HepG2 (cell line): Measurements from ENCODE around the gene MXRA8. TPM values are rescaled to one million over a fixed set of nuclear protein-coding genes. Genes with fewer than 3 reads are reported as not detected.
A peak's percentile ranks its signal among the peaks of the same experiment; 100 is the strongest.

Experiments
- CBX2 ChIP-seq, 2 experiments: fragments of 200-600 bp in 1 of 2; sonication (generic); formaldehyde crosslinking in 1 of 2; IDR thresholded peaks; 2 replicates each; pipeline versions ENCODE4 v1.7.0 to v1.8.1; 2018 to 2022; ENCODE audit warnings: low read depth in 2 of 2, low read length in 1 of 2, mild to moderate bottlenecking in 1 of 2, missing genetic modification reagents in 1 of 2
- DNMT3B ChIP-seq: conservative IDR thresholded peaks from 2 replicates; pipeline ENCODE4 v1.6.1; 2016; ENCODE audit warnings: missing biosample characterization, control low read depth
- HOXA3 ChIP-seq: sonication (generic); formaldehyde crosslinking; IDR thresholded peaks from 2 replicates; pipeline ENCODE4 v1.5.0; 2020; ENCODE audit warnings: missing genetic modification reagents
- MEIS1 ChIP-seq: sonication (generic); formaldehyde crosslinking; IDR thresholded peaks from 2 replicates; pipeline ENCODE4 v1.9.0; 2021; ENCODE audit warnings: mild to moderate bottlenecking, missing genetic modification reagents, moderate library complexity, borderline replicate concordance
- NFE2 ChIP-seq: sonication (generic); formaldehyde crosslinking; IDR thresholded peaks from 2 replicates; pipeline ENCODE4 v1.4.0; 2020; ENCODE audit warnings: missing genetic modification reagents
- POLR2AphosphoS2 ChIP-seq: IDR thresholded peaks from 2 replicates; pipeline ENCODE4 v1.6.1; 2011; ENCODE audit warnings: low read depth, low read length, improper control_type of control experiment
- RARA ChIP-seq: IDR thresholded peaks from 2 replicates; pipeline ENCODE4 v1.6.1; 2016; ENCODE audit warnings: missing genetic modification reagents, missing compliant biosample characterization
- RFX5 ChIP-seq: IDR thresholded peaks from 2 replicates; pipeline ENCODE4 v1.6.1; 2011; ENCODE audit warnings: low read depth, low read length, improper control_type of control experiment
- SSRP1 ChIP-seq: IDR thresholded peaks from 2 replicates; pipeline ENCODE4 v1.6.1; 2016; ENCODE audit warnings: control low read depth
- SYNCRIP ChIP-seq: fragments of 200-400 bp; formaldehyde crosslinking; IDR thresholded peaks from 2 replicates; pipeline ENCODE4 v1.6.1; 2018; ENCODE audit warnings: mild to moderate bottlenecking, low read depth, low read length; ENCODE audit not compliant: insufficient read depth
- ZBTB7A ChIP-seq: sonication (generic); formaldehyde crosslinking; IDR thresholded peaks from 2 replicates; pipeline ENCODE4 v1.8.0; 2022; ENCODE audit warnings: mild to moderate bottlenecking, missing genetic modification reagents
- ZNF292 ChIP-seq: sonication (generic); formaldehyde crosslinking; IDR thresholded peaks from 2 replicates; pipeline ENCODE4 v1.8.1; 2022; ENCODE audit warnings: mild to moderate bottlenecking, low read depth, missing genetic modification reagents, borderline replicate concordance
- ZNF33B ChIP-seq: sonication (generic); formaldehyde crosslinking; IDR thresholded peaks from 2 replicates; pipeline ENCODE4 v1.5.1; 2020; ENCODE audit warnings: mild to moderate bottlenecking, missing genetic modification reagents
- ZNF441 ChIP-seq: sonication (generic); formaldehyde crosslinking; IDR thresholded peaks from 2 replicates; pipeline ENCODE4 v1.7.0; 2021; ENCODE audit warnings: missing genetic modification reagents, borderline replicate concordance
- ZNF468 ChIP-seq: sonication (generic); formaldehyde crosslinking; IDR thresholded peaks from 2 replicates; pipeline ENCODE4 v1.8.0; 2022; ENCODE audit warnings: mild to moderate bottlenecking, moderate library complexity, missing genetic modification reagents
- ZNF629 ChIP-seq: sonication (generic); formaldehyde crosslinking; conservative IDR thresholded peaks from 2 replicates; pipeline ENCODE4 v1.5.0; 2020; ENCODE audit warnings: missing genetic modification reagents
- ZSCAN9 ChIP-seq: IDR thresholded peaks from 2 replicates; pipeline ENCODE4 v1.6.1; 2016; ENCODE audit warnings: borderline replicate concordance
- polyA plus RNA-seq, 8 experiments: library from polyadenylated mRNA; depleted of rRNA in 3 of 8; stranded (reverse) in 7 of 8; unstranded in 1 of 8; fragments of >200 nt; fragmentation: Illumina TruSeq in 4 of 8; extraction: Trizol in 4 of 8; gene quantifications; 2 replicates each; pipeline versions ENCODE4 v1.2.1 to v1.2.3, GENCODE V29; 2011 to 2016; ENCODE audit warnings: low read depth in 4 of 8, missing spikeins in 1 of 8, mixed read lengths in 1 of 8; ENCODE audit not compliant: insufficient read depth in 1 of 8
- total RNA-seq, 5 experiments: library from RNA; depleted of rRNA; stranded (reverse); fragments of >200 nt; fragmentation: Illumina TruSeq; extraction: Trizol; gene quantifications; 2 replicates each; pipeline ENCODE4 v1.2.3, GENCODE V29; 2016; ENCODE audit warnings: low read depth in 1 of 5
- TF ChIP-seq, protein P1 (sequence below): IDR thresholded peaks from 2 replicates; pipeline ENCODE4 v1.4.0; 2020; ENCODE audit warnings: mild to moderate bottlenecking, missing genetic modification reagents
- TF ChIP-seq, protein P2 (sequence below): IDR thresholded peaks from 2 replicates; pipeline ENCODE4 v1.6.1; 2016
- TF ChIP-seq, protein P3 (sequence below): sonication (generic); formaldehyde crosslinking; IDR thresholded peaks from 2 replicates; pipeline ENCODE4 v1.4.0; 2020; ENCODE audit warnings: missing genetic modification reagents, borderline replicate concordance
- TF ChIP-seq, protein P4 (sequence below): sonication (generic); formaldehyde crosslinking; IDR thresholded peaks from 2 replicates; pipeline ENCODE4 v1.4.0; 2020; ENCODE audit warnings: mild to moderate bottlenecking, missing genetic modification reagents
- TF ChIP-seq, protein P5 (sequence below): sonication (generic); formaldehyde crosslinking; IDR thresholded peaks from 2 replicates; pipeline ENCODE4 v1.5.0; 2020; ENCODE audit warnings: missing genetic modification reagents, mild to moderate bottlenecking, borderline replicate concordance

MXRA8 gene
- total and polyA plus RNA-seq, 2 of the 13 experiments (the other 11 are each of a cell fraction or from before 2014, with no cell fraction given): 19.8 to 44.8 TPM

DNA sequence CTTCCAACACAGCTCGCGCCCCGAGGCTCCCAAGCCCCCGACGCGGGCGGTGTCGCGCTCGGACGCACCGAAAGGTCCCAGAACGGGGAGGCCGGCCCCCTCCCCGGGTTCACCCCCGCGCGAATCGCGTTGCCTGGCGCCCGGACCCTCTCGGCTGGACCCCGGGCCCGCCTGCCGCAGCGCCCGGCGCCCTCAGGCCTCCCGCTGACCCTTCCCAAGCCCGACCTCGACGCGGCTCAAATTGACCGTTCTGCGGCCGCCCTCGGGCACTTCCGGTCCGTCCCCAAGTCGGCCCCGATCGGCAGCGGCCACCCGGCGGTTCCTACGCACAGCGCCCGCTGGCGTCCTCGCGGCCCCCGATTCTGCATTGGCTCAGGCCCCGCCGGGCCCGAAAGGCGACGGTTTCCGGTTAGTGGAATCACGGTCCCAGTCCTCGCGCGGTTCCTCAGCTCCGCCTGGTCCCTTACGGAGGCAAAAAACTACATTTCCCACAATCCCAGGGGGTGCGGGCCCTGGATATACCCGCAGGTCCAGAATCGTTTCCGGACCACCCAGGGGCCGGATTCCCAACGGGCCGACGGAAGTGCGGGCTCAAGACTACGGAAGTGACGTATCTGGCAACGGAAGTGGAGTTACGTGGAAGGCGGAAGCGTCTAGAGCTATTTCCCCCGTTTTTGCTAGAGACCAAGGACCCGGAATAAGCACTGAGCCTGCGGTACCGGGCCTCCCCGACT is 16.7 kb upstream of the MXRA8 start, which contains the start of gene AURKAIP1 (continued):
- TF ChIP-seq, protein P1, sequence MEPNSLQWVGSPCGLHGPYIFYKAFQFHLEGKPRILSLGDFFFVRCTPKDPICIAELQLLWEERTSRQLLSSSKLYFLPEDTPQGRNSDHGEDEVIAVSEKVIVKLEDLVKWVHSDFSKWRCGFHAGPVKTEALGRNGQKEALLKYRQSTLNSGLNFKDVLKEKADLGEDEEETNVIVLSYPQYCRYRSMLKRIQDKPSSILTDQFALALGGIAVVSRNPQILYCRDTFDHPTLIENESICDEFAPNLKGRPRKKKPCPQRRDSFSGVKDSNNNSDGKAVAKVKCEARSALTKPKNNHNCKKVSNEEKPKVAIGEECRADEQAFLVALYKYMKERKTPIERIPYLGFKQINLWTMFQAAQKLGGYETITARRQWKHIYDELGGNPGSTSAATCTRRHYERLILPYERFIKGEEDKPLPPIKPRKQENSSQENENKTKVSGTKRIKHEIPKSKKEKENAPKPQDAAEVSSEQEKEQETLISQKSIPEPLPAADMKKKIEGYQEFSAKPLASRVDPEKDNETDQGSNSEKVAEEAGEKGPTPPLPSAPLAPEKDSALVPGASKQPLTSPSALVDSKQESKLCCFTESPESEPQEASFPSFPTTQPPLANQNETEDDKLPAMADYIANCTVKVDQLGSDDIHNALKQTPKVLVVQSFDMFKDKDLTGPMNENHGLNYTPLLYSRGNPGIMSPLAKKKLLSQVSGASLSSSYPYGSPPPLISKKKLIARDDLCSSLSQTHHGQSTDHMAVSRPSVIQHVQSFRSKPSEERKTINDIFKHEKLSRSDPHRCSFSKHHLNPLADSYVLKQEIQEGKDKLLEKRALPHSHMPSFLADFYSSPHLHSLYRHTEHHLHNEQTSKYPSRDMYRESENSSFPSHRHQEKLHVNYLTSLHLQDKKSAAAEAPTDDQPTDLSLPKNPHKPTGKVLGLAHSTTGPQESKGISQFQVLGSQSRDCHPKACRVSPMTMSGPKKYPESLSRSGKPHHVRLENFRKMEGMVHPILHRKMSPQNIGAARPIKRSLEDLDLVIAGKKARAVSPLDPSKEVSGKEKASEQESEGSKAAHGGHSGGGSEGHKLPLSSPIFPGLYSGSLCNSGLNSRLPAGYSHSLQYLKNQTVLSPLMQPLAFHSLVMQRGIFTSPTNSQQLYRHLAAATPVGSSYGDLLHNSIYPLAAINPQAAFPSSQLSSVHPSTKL: peak; percentile 81
- TF ChIP-seq SYNCRIP (no peak), HOXA3 (CRISPR knock-in tag) (peak; percentile 91), ZNF441 (peak; percentile 94), SSRP1 (no peak; the same call in 1 of the 2 replicates), RARA (peak; percentile 68), ZNF629 (CRISPR knock-in tag) (no peak; the same call in 1 of the 2 replicates), ZNF468 (no peak), DNMT3B (CRISPR knock-in tag) (no peak; the same call in 1 of the 2 replicates), MEIS1 (CRISPR knock-in tag) (0 out of 2 replicates have a peak, but pooled peaks have one; percentile 62), POLR2AphosphoS2 (no peak), ZBTB7A (peak; percentile 96), NFE2 (CRISPR knock-in tag) (no peak), CBX2 (IDR thresholded peaks at IDR 0.05; ENCODE audit: low read depth, low read length) (no peak), CBX2 (CRISPR knock-in tag; IDR thresholded peaks at IDR 0.05; ENCODE audit: low read depth) (peak; percentile 42; the same call in 1 of the 2 replicates), ZNF292 (no peak), RFX5 (peak; percentile 63; the same call in 1 of the 2 replicates), ZNF33B (no peak; the same call in 1 of the 2 replicates), ZSCAN9 (peak; percentile 87)
- TF ChIP-seq, protein P2, sequence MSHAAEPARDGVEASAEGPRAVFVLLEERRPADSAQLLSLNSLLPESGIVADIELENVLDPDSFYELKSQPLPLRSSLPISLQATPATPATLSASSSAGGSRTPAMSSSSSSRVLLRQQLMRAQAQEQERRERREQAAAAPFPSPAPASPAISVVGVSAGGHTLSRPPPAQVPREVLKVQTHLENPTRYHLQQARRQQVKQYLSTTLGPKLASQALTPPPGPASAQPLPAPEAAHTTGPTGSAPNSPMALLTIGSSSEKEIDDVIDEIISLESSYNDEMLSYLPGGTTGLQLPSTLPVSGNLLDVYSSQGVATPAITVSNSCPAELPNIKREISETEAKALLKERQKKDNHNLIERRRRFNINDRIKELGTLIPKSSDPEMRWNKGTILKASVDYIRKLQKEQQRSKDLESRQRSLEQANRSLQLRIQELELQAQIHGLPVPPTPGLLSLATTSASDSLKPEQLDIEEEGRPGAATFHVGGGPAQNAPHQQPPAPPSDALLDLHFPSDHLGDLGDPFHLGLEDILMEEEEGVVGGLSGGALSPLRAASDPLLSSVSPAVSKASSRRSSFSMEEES (CRISPR knock-in tag): peak; percentile 73
- TF ChIP-seq, protein P3, sequence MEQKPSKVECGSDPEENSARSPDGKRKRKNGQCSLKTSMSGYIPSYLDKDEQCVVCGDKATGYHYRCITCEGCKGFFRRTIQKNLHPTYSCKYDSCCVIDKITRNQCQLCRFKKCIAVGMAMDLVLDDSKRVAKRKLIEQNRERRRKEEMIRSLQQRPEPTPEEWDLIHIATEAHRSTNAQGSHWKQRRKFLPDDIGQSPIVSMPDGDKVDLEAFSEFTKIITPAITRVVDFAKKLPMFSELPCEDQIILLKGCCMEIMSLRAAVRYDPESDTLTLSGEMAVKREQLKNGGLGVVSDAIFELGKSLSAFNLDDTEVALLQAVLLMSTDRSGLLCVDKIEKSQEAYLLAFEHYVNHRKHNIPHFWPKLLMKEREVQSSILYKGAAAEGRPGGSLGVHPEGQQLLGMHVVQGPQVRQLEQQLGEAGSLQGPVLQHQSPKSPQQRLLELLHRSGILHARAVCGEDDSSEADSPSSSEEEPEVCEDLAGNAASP (CRISPR knock-in tag): peak; percentile 84
- TF ChIP-seq, protein P4, sequence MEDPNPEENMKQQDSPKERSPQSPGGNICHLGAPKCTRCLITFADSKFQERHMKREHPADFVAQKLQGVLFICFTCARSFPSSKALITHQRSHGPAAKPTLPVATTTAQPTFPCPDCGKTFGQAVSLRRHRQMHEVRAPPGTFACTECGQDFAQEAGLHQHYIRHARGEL: no peak
- TF ChIP-seq, protein P5, sequence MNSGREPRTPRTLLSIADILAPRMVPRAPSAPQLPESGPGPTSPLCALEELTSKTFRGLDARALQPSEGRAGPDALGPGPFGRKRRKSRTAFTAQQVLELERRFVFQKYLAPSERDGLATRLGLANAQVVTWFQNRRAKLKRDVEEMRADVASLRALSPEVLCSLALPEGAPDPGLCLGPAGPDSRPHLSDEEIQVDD: no peak
